ENCODE data around the gene TRPM1.

DNA sequence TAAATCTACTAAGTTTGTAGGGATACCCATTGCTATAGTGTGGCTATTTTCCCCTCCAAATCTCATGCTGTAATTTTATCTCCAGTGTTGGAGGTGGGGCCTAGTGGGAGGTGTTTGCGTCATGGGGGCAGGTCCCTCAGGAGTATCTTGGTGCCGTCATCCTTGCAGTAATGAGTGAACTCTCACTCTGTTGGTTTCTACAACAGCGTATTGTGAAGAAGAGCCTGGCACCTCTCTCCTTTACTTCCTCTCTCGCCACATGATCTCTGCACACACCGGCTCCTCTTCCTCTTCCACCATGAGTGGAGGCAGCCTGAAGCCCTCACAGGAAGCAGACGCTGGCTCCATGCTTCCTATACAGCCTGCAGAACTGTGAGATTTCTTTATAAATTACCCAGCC lies 34.0 kb upstream of the TRPM1 start:
- no peak for TF ChIP-seq CTCF (tag by site-specific recombination; IDR thresholded peaks at IDR 0.05)
- no peak for TF ChIP-seq SP3 (tag by site-specific recombination; IDR thresholded peaks at IDR 0.05)
- no peak for TF ChIP-seq AEBP2 (tag by site-specific recombination; IDR thresholded peaks at IDR 0.05; ENCODE audit: borderline replicate concordance)
- TF ChIP-seq ZNF24 (tag by site-specific recombination; IDR thresholded peaks at IDR 0.05) = no peak
- no peak for TF ChIP-seq ZEB2 (tag by site-specific recombination; IDR thresholded peaks at IDR 0.05)
- no peak for TF ChIP-seq ZBTB1 (tag by site-specific recombination; IDR thresholded peaks at IDR 0.05)
- no peak for TF ChIP-seq REPIN1 (tag by site-specific recombination; IDR thresholded peaks at IDR 0.05; ENCODE audit: low read depth)
- no peak for TF ChIP-seq YY1 (tag by site-specific recombination; IDR thresholded peaks at IDR 0.05)
- no peak for TF ChIP-seq ZNF777 (tag by site-specific recombination; IDR thresholded peaks at IDR 0.05; ENCODE audit: borderline replicate concordance)
